Measurements from ENCODE around the gene SHC3. TPM values are rescaled to one million over a fixed set of nuclear protein-coding genes. Genes with fewer than 3 reads are reported as not detected.

SHC3 gene
- total and polyA plus RNA-seq, 2 donors (not counting 3 experiments of a cell fraction or from before 2014, with no cell fraction given): 1.0 to 2.0 TPM

DNA sequence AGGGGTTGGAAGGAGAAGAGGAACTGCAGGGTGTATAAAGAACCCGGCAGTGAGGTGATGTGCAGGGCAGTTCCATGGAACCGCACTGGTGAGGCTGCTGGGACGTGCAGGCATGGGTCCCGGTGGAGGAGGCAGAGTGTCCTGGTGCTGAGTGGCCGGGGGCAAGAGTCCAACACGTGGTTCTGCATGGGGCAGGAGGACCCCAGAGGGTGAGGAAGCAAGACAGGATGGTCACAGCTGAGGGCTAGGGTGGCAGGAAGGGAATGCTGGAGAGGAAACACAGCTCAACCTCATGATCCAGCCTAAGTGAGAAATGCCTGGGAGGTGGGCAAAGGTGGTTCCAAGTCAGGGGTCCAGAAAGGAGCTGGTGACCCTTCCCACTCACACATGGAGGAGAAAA lies 100.2 kb downstream of the SHC3 start:
- FAIRE-seq (no peak), DNase-seq (ENCODE audit: low read depth, low spot score) (no peak)
- Histone ChIP-seq H3K4me1 (ENCODE audit: control insufficient read depth, extremely low read depth, insufficient read depth, low read length) (peaks cover 13% of the 10 kb centered on the region), H3K27me3 (ENCODE audit: control insufficient read depth in 2 of 2, insufficient read depth in 2 of 2, low read length in 2 of 2) (no peaks in the 10 kb centered on the region), H2AFZ (ENCODE audit: low read depth, low read length) (no peak overlapping the region), H3K4me3 (replicated peaks in 1 of 3; ENCODE audit: insufficient read depth in 1 of 3, low read depth in 1 of 3, low read length in 3 of 3) (no peak overlapping the region), H3K4me2 (ENCODE audit: insufficient read depth, low read length) (peak overlapping the region; percentile 31), H3K9me1 (replicated peaks; ENCODE audit: control insufficient read depth, extremely low read depth, insufficient read depth, low read length) (no peaks in the 10 kb centered on the region), H3K79me2 (ENCODE audit: control insufficient read depth, insufficient read depth, low read length) (no peaks in the 10 kb centered on the region), H3K36me3 (ENCODE audit: control insufficient read depth in 2 of 2, extremely low read depth in 1 of 2, insufficient read depth in 2 of 2, low read length in 2 of 2) (no peaks in the 10 kb centered on the region), H3K9me3 (replicated peaks; ENCODE audit: control insufficient read depth, insufficient read depth, low read length) (no peaks in the 10 kb centered on the region), H3K9ac (replicated peaks; ENCODE audit: extremely low read depth, insufficient read depth, low read length) (no peak overlapping the region), H3K27ac (ENCODE audit: insufficient read depth, low read depth, low read length) (no peak overlapping the region), H4K20me1 (replicated peaks; ENCODE audit: control insufficient read depth, extremely low read depth, insufficient read depth, low read length) (no peaks in the 10 kb centered on the region)
- intact Hi-C loops (cut with micrococcal nuclease): no loop called here
- BruUV-seq (replicated peaks): no TSS peak
- dilution Hi-C loops (cut with MboI; ENCODE audit: extremely low pct_ligation_motif_present, low sequenced_read_pairs): no loop called here
- ChIA-PET POLR2A (no interaction called here), CTCF (interaction anchor here (1.1 to 1.8 kb wide), 4 partner anchors 8 to 201 kb away, joined by 3 to 7 read pairs (median 4); no protein-coding TSS in a partner anchor)
- no peak for TF ChIP-seq POLR2AphosphoS5 (IDR thresholded peaks at IDR 0.05; ENCODE audit: insufficient read depth, low read depth, low read length)
- TF ChIP-seq POLR2A (IDR thresholded peaks at IDR 0.05; ENCODE audit: low read depth, low read length): no peak

DNA sequence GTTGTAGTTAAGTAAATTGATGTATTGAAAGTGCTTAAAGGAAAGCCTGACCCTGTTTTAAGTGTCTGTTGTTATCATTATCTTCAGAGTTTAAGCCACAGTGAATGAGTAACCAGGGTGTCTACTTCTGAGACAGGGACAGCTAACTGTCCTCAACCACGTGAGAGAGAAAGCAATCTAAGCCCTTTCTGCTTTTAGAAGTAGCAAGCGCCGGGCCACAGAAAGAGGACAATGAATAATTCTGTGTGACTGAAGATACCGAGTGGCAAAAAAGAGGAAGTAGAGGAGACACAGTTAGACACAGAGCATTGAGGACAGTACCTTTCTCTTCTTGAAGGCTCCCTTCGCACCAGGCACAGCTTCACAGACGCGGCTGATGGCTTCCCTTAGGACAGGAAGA lies 101.1 kb downstream of the SHC3 start:
- CTCF ChIA-PET: interaction anchor here (1.9 kb wide), 1 partner anchor 11 kb away, joined by 8 read pairs; no protein-coding TSS in a partner anchor
- DNase-seq (ENCODE audit: low read depth, low spot score) (no peak), FAIRE-seq (no peak)
- Histone ChIP-seq H3K79me2 (ENCODE audit: control insufficient read depth, insufficient read depth, low read length) (no peaks in the 10 kb centered on the region), H3K36me3 (ENCODE audit: control insufficient read depth in 2 of 2, extremely low read depth in 1 of 2, insufficient read depth in 2 of 2, low read length in 2 of 2) (no peaks in the 10 kb centered on the region), H3K4me1 (ENCODE audit: control insufficient read depth, extremely low read depth, insufficient read depth, low read length) (peaks cover 13% of the 10 kb centered on the region), H3K27me3 (ENCODE audit: control insufficient read depth in 2 of 2, insufficient read depth in 2 of 2, low read length in 2 of 2) (no peaks in the 10 kb centered on the region), H3K9me3 (replicated peaks; ENCODE audit: control insufficient read depth, insufficient read depth, low read length) (no peaks in the 10 kb centered on the region), H4K20me1 (replicated peaks; ENCODE audit: control insufficient read depth, extremely low read depth, insufficient read depth, low read length) (no peaks in the 10 kb centered on the region), H3K9me1 (replicated peaks; ENCODE audit: control insufficient read depth, extremely low read depth, insufficient read depth, low read length) (no peaks in the 10 kb centered on the region), H3K27ac (ENCODE audit: insufficient read depth, low read depth, low read length) (no peak overlapping the region), H3K9ac (replicated peaks; ENCODE audit: extremely low read depth, insufficient read depth, low read length) (no peak overlapping the region), H3K4me3 (replicated peaks in 1 of 3; ENCODE audit: insufficient read depth in 1 of 3, low read depth in 1 of 3, low read length in 3 of 3) (no peak overlapping the region), H3K4me2 (ENCODE audit: insufficient read depth, low read length) (no peak overlapping the region), H2AFZ (ENCODE audit: low read depth, low read length) (peak overlapping the region; percentile 20)
- dilution Hi-C loops (cut with MboI; ENCODE audit: extremely low pct_ligation_motif_present, low sequenced_read_pairs): no loop called here
- intact Hi-C loops (cut with micrococcal nuclease): no loop called here
- POLR2A ChIA-PET: no interaction called here
- TF ChIP-seq FOS (IDR thresholded peaks at IDR 0.05; ENCODE audit: borderline replicate concordance, insufficient read depth, low read length): no peak
- no TSS peak for BruUV-seq (replicated peaks)
